Brain microvascular endothelial cell (primary cell): ENCODE measurements around the gene AK8.

Source experiments
- DNase-seq: peaks from one replicate; pipeline ENCODE4 v3.0.0-alpha.2; 2020
- H3K27ac ChIP-seq: fragments of 250-450 bp; sonication (Bioruptor Pico); 2 replicates; pipeline ENCODE4 v1.5.1; 2020; ENCODE audit warnings: mild to moderate bottlenecking, moderate library complexity
- H3K27me3 ChIP-seq: fragments of 250-450 bp; sonication (Bioruptor Pico); replicated peaks from 2 replicates; pipeline ENCODE4 v1.5.1; 2020; ENCODE audit warnings: mild to moderate bottlenecking
- H3K36me3 ChIP-seq: fragments of 250-450 bp; sonication (Bioruptor Pico); replicated peaks from 2 replicates; pipeline ENCODE4 v1.5.1; 2020; ENCODE audit warnings: mild to moderate bottlenecking
- H3K4me3 ChIP-seq: 2 replicates; pipeline ENCODE4 v1.5.1; 2011; ENCODE audit warnings: low read depth, mild to moderate bottlenecking, control low read depth, low read length, moderate library complexity
- CTCF ChIP-seq: IDR thresholded peaks from 2 replicates; pipeline ENCODE4 v1.5.1; 2011; ENCODE audit warnings: low read depth, mild to moderate bottlenecking, moderate library complexity, low read length, control low read depth, inconsistent platforms; ENCODE audit errors: missing control alignments
- in situ Hi-C: cut with HindIII; loops from 2 replicates; pipeline ENCODE4 v1.10.0; 2017; ENCODE audit warnings: low sequenced_read_pairs, low pct_ligation_motif_present

Gene AK8

GRCh38 chr9:132811985-132812384 lies 66.1 kb downstream of the AK8 start:
- no peak overlapping the region for H3K4me3 ChIP-seq
- in situ Hi-C loops = no loop called here
- H3K27me3 ChIP-seq = peaks cover 12% of the 10 kb centered on the region
- no peak overlapping the region for H3K27ac ChIP-seq
- TF ChIP-seq CTCF = no peak
- DNase-seq = no peak
- no peaks in the 10 kb centered on the region for H3K36me3 ChIP-seq

GRCh38 chr9:132810314-132810713 lies 67.8 kb downstream of the AK8 start:
- in situ Hi-C loops = no loop called here
- H3K27ac ChIP-seq = no peak overlapping the region
- no peak for DNase-seq
- no peaks in the 10 kb centered on the region for H3K36me3 ChIP-seq
- no peak for TF ChIP-seq CTCF
- no peak overlapping the region for H3K4me3 ChIP-seq
- peaks cover 12% of the 10 kb centered on the region for H3K27me3 ChIP-seq

GRCh38 chr9:132809677-132810271 lies 68.3 kb downstream of the AK8 start:
- no peak for DNase-seq
- no peak overlapping the region for H3K4me3 ChIP-seq
- in situ Hi-C loops = no loop called here
- no peaks in the 10 kb centered on the region for H3K36me3 ChIP-seq
- TF ChIP-seq CTCF = no peak
- no peak overlapping the region for H3K27ac ChIP-seq
- peaks cover 16% of the 10 kb centered on the region for H3K27me3 ChIP-seq

- Histone ChIP-seq H3K36me3 (no peaks in the 10 kb centered on the region), H3K27ac (no peak overlapping the region), H3K27me3 (peaks cover 22% of the 10 kb centered on the region), H3K4me3 (no peak overlapping the region)
- TF ChIP-seq CTCF = no peak
- DNase-seq = no peak
- in situ Hi-C loops = no loop called here
Observed at GRCh38 chr9:132808645-132809044, 69.4 kb downstream of the AK8 start.

GRCh38 chr9:132806723-132807421 lies 71.2 kb downstream of the AK8 start:
- Histone ChIP-seq H3K27ac (no peak overlapping the region), H3K36me3 (no peaks in the 10 kb centered on the region), H3K4me3 (no peak overlapping the region), H3K27me3 (peaks cover 22% of the 10 kb centered on the region)
- DNase-seq = no peak
- in situ Hi-C loops = no loop called here
- no peak for TF ChIP-seq CTCF
